DOHH2 (cell line): Measurements from ENCODE around the gene RPL18A.
"Not testable (repeated sequence)": the region's sequence is repeated elsewhere in the genome, so short reads cannot be mapped to it uniquely, and the experiment has no call there.

Experiments
- H3F3A ChIP-seq: fragments of 200-600 bp; sonication (generic), shearing (Covaris generic); 2 replicates; pipeline ENCODE4 v1.6.0; 2016; ENCODE audit warnings: antibody characterized with exemption, mild to moderate bottlenecking; ENCODE audit not compliant: control insufficient read depth, insufficient read depth
- H3K27ac ChIP-seq: fragments of 200-600 bp; sonication (generic); 2 replicates; pipeline ENCODE4 v1.5.1; 2014; ENCODE audit warnings: low read depth, mild to moderate bottlenecking, low read length, moderate library complexity
- H3K27me3 ChIP-seq: fragments of 200-600 bp; sonication (generic); 2 replicates; pipeline ENCODE4 v1.6.1; 2014; ENCODE audit warnings: mild to moderate bottlenecking, low read length, mixed read lengths; ENCODE audit not compliant: control insufficient read depth
- H3K36me3 ChIP-seq: fragments of 200-600 bp; sonication (generic); 2 replicates; pipeline ENCODE4 v1.6.1; 2014; ENCODE audit warnings: mild to moderate bottlenecking, low read length, moderate library complexity, mixed read lengths; ENCODE audit not compliant: control insufficient read depth
- H3K4me1 ChIP-seq: fragments of 200-600 bp; sonication (generic); 2 replicates; pipeline ENCODE4 v1.6.1; 2014; ENCODE audit warnings: mild to moderate bottlenecking, low read length, mixed read lengths; ENCODE audit not compliant: control insufficient read depth
- H3K4me2 ChIP-seq: fragments of 200-600 bp; sonication (generic); 2 replicates; pipeline ENCODE4 v1.6.0; 2014; ENCODE audit warnings: mild to moderate bottlenecking, low read length, moderate library complexity
- H3K4me3 ChIP-seq: fragments of 200-600 bp; sonication (generic); 2 replicates; pipeline ENCODE4 v1.5.1; 2014; ENCODE audit warnings: mild to moderate bottlenecking, low read length, mixed read lengths
- H3K79me2 ChIP-seq: fragments of 200-600 bp; sonication (generic); 2 replicates; pipeline ENCODE4 v1.6.1; 2014; ENCODE audit warnings: mild to moderate bottlenecking, low read length, mixed read lengths; ENCODE audit not compliant: control insufficient read depth
- H3K9me2 ChIP-seq: fragments of 200-600 bp; sonication (generic); replicated peaks from 2 replicates; pipeline ENCODE4 v1.6.1; 2014; ENCODE audit warnings: mild to moderate bottlenecking, low read length, mixed read lengths; ENCODE audit not compliant: control insufficient read depth
- H3K9me3 ChIP-seq: fragments of 200-600 bp; sonication (generic); 2 replicates; pipeline ENCODE4 v1.6.1; 2014; ENCODE audit warnings: antibody characterized with exemption, low read length, mixed read lengths; ENCODE audit not compliant: control insufficient read depth, insufficient read depth
- H4K20me1 ChIP-seq: fragments of 200-600 bp; sonication (generic); 2 replicates; pipeline ENCODE4 v1.6.0; 2014; ENCODE audit warnings: low read depth, mild to moderate bottlenecking, antibody characterized with exemption, low read length, moderate library complexity; ENCODE audit not compliant: control insufficient read depth, insufficient read depth
- EZH2phosphoT487 ChIP-seq: fragments of 200-600 bp; sonication (generic); IDR thresholded peaks from 2 replicates; pipeline ENCODE4 v1.6.1; 2017; ENCODE audit warnings: borderline replicate concordance, mild to moderate bottlenecking, antibody characterized with exemption, low read length, moderate library complexity, mixed read lengths
- TF ChIP-seq, protein P1 (sequence below): fragments of 200-600 bp; sonication (generic); IDR thresholded peaks from one replicate; pipeline ENCODE4 v1.5.1; 2014; ENCODE audit warnings: antibody characterized with exemption, mild to moderate bottlenecking, low read depth, low read length; ENCODE audit not compliant: poor library complexity, severe bottlenecking

RPL18A gene

DNA sequence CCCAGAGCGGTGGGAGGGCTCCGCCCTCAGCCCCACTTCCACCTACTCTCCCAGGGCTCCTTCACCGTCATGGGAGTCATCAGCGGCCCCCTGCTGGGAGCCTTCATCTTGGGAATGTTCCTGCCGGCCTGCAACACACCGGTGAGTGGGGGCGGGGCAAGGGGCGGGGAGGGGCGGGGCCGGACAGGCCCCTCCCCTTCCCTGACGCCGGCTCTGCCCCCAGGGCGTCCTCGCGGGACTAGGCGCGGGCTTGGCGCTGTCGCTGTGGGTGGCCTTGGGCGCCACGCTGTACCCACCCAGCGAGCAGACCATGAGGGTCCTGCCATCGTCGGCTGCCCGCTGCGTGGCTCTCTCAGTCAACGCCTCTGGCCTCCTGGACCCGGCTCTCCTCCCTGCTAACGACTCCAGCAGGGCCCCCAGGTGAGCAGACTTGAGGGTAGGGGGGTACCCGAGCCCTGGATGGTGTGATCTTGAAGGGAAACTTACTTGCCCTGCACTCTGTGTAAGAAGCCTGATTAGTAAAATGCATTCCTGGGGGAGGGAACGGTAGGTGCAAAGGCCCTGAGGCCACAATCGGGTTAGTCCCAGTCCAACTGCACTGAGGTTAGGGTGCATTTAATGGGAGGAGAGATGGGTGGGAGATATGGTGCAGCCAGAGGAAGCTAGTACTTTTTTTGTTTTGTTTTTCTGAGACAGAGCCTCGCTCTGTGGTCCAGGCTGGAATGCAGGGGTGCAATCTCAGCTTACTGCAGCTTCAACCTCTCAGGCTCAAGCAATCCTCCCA lies 24.1 kb downstream of the RPL18A start:
- Histone ChIP-seq H4K20me1 (no peaks in the 10 kb centered on the region), H3K27me3 (no peaks in the 10 kb centered on the region), H3K4me3 (no peak overlapping the region), H3K27ac (no peak overlapping the region), H3K4me1 (peaks cover 11% of the 10 kb centered on the region), H3K79me2 (no peaks in the 10 kb centered on the region), H3F3A (0 out of 2 replicates have a peak, but pooled peaks cover 2% of the 10 kb centered on the region), H3K9me3 (no peaks in the 10 kb centered on the region), H3K4me2 (no peak overlapping the region), H3K36me3 (no peaks in the 10 kb centered on the region), H3K9me2 (no peaks in the 10 kb centered on the region)
- TF ChIP-seq, protein P1, sequence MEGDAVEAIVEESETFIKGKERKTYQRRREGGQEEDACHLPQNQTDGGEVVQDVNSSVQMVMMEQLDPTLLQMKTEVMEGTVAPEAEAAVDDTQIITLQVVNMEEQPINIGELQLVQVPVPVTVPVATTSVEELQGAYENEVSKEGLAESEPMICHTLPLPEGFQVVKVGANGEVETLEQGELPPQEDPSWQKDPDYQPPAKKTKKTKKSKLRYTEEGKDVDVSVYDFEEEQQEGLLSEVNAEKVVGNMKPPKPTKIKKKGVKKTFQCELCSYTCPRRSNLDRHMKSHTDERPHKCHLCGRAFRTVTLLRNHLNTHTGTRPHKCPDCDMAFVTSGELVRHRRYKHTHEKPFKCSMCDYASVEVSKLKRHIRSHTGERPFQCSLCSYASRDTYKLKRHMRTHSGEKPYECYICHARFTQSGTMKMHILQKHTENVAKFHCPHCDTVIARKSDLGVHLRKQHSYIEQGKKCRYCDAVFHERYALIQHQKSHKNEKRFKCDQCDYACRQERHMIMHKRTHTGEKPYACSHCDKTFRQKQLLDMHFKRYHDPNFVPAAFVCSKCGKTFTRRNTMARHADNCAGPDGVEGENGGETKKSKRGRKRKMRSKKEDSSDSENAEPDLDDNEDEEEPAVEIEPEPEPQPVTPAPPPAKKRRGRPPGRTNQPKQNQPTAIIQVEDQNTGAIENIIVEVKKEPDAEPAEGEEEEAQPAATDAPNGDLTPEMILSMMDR: no peak
- TF ChIP-seq EZH2phosphoT487: no peak

- Histone ChIP-seq H3K4me2 (no peak overlapping the region), H3K27ac (no peak overlapping the region), H4K20me1 (no peaks in the 10 kb centered on the region), H3K9me3 (no peaks in the 10 kb centered on the region), H3F3A (0 out of 2 replicates have a peak, but pooled peaks cover 2% of the 10 kb centered on the region), H3K4me1 (peaks cover 11% of the 10 kb centered on the region), H3K4me3 (no peak overlapping the region), H3K27me3 (no peaks in the 10 kb centered on the region), H3K36me3 (no peaks in the 10 kb centered on the region), H3K79me2 (no peaks in the 10 kb centered on the region), H3K9me2 (no peaks in the 10 kb centered on the region)
- no peak for TF ChIP-seq EZH2phosphoT487
- TF ChIP-seq, protein P1: no peak
Measured at GRCh38 chr19:17886515-17886914, 26.8 kb downstream of the RPL18A start.

GRCh38 chr19:17887221-17887620 lies 27.5 kb downstream of the RPL18A start:
- H4K20me1 ChIP-seq, H3K27ac ChIP-seq, H3K9me2 ChIP-seq, H3K4me2 ChIP-seq, H3K9me3 ChIP-seq, H3K79me2 ChIP-seq, H3F3A ChIP-seq, H3K4me3 ChIP-seq, H3K27me3 ChIP-seq, H3K36me3 ChIP-seq: not testable (repeated sequence)
- peaks cover 11% of the 10 kb centered on the region for H3K4me1 ChIP-seq

DNA sequence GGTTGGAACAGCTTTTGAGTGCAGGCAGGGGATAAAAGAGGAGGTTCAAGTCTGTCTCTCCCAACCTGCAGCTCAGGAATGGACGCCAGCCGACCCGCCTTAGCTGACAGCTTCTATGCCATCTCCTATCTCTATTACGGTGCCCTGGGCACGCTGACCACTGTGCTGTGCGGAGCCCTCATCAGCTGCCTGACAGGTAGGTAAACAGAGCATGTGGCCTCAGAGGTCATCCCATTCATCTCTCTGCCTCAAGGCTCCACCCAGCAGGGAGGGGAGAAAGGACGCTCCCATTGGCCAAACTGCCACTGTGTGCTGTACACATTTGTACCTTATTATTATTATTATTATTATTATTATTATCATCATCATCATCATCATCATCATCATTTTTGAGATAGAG lies 28.6 kb downstream of the RPL18A start:
- no peaks in the 10 kb centered on the region for H3K27me3 ChIP-seq
- TF ChIP-seq EZH2phosphoT487: no peak
- TF ChIP-seq, protein P1: no peak
- H3K36me3 ChIP-seq: no peaks in the 10 kb centered on the region
- no peak overlapping the region for H3K27ac ChIP-seq
- no peak overlapping the region for H3K4me3 ChIP-seq
- no peaks in the 10 kb centered on the region for H3K79me2 ChIP-seq
- no peaks in the 10 kb centered on the region for H3K9me2 ChIP-seq
- 0 out of 2 replicates have a peak, but pooled peaks cover 2% of the 10 kb centered on the region for H3F3A ChIP-seq
- H3K9me3 ChIP-seq: no peaks in the 10 kb centered on the region
- peaks cover 11% of the 10 kb centered on the region for H3K4me1 ChIP-seq
- H4K20me1 ChIP-seq: no peaks in the 10 kb centered on the region
- H3K4me2 ChIP-seq: no peak overlapping the region
